GM23338 (cell line): ENCODE data around the gene FRY. TPM values are rescaled to one million over a fixed set of nuclear protein-coding genes. Genes with fewer than 3 reads are reported as not detected.
"Not testable (repeated sequence)": the region's sequence is repeated elsewhere in the genome, so short reads cannot be mapped to it uniquely, and the experiment has no call there.

ENCODE experiments used
- ATAC-seq: fragments of 200-7000 bp; cut with Tn5 transposase; 3 replicates; pipeline ENCODE4 v1.9.1; 2020
- DNase-seq: peaks from one replicate; pipeline ENCODE4 v3.0.0-alpha.2; 2015; ENCODE audit warnings: low spot score
- H2AFZ ChIP-seq: fragments of 200-600 bp; sonication (generic); 2 replicates; pipeline ENCODE4 v1.8.0; 2016; ENCODE audit warnings: antibody characterized with exemption, mild to moderate bottlenecking, moderate library complexity
- H3F3A ChIP-seq: fragments of 200-600 bp; sonication (generic); replicated peaks from 2 replicates; pipeline ENCODE4 v1.8.0; 2017; ENCODE audit warnings: antibody characterized with exemption, mixed run types, low read depth
- H3K27ac ChIP-seq: fragments of 200-600 bp; sonication (generic); 2 replicates; pipeline ENCODE4 v1.6.1; 2016; ENCODE audit warnings: low read depth
- H3K27me3 ChIP-seq: fragments of 200-600 bp; sonication (generic); 2 replicates; pipeline ENCODE4 v1.8.0; 2016; ENCODE audit warnings: mild to moderate bottlenecking, mixed run types, moderate library complexity; ENCODE audit not compliant: insufficient read depth
- H3K36me3 ChIP-seq: fragments of 200-600 bp; sonication (generic); 2 replicates; pipeline ENCODE4 v1.8.0; 2016; ENCODE audit warnings: mild to moderate bottlenecking; ENCODE audit not compliant: insufficient read depth
- H3K4me1 ChIP-seq: fragments of 200-600 bp; sonication (generic); 2 replicates; pipeline ENCODE4 v1.8.0; 2016; ENCODE audit warnings: mild to moderate bottlenecking, moderate library complexity; ENCODE audit not compliant: insufficient read depth
- H3K4me2 ChIP-seq: fragments of 200-600 bp; sonication (generic); 2 replicates; pipeline ENCODE4 v1.7.1; 2017; ENCODE audit warnings: mixed run types
- H3K4me3 ChIP-seq: fragments of 200-600 bp; sonication (generic); 2 replicates; pipeline ENCODE4 v1.6.1; 2016; ENCODE audit warnings: mixed run types
- H3K79me2 ChIP-seq: fragments of 200-600 bp; sonication (generic); replicated peaks from 2 replicates; pipeline ENCODE4 v1.8.0; 2017; ENCODE audit warnings: mild to moderate bottlenecking; ENCODE audit not compliant: insufficient read depth
- H3K9me2 ChIP-seq: fragments of 200-600 bp; sonication (generic); 2 replicates; pipeline ENCODE4 v1.8.0; 2017; ENCODE audit not compliant: insufficient read depth
- H4K20me1 ChIP-seq: fragments of 200-600 bp; sonication (generic); replicated peaks from 2 replicates; pipeline ENCODE4 v1.8.0; 2017; ENCODE audit warnings: mild to moderate bottlenecking; ENCODE audit not compliant: insufficient read depth
- H3K27ac Mint-ChIP-seq: 2 replicates; pipeline ENCODE4 v1.8.0; 2020; ENCODE audit warnings: inconsistent platforms, mild to moderate bottlenecking, moderate library complexity, mixed read lengths
- H3K27me3 Mint-ChIP-seq: 3 replicates; pipeline ENCODE4 v1.8.0; 2022; ENCODE audit warnings: low read depth, mild to moderate bottlenecking, moderate library complexity, mixed read lengths, inconsistent platforms; ENCODE audit not compliant: insufficient read depth, poor library complexity
- H3K36me3 Mint-ChIP-seq: 3 replicates; pipeline ENCODE4 v1.8.0; 2021; ENCODE audit warnings: low read depth, mild to moderate bottlenecking, inconsistent platforms, moderate library complexity, mixed read lengths
- H3K4me1 Mint-ChIP-seq: 3 replicates; pipeline ENCODE4 v1.8.0; 2020; ENCODE audit warnings: mild to moderate bottlenecking, inconsistent platforms, mixed read lengths
- H3K4me3 Mint-ChIP-seq: 3 replicates; pipeline ENCODE4 v1.8.0; 2021; ENCODE audit warnings: moderate library complexity, mild to moderate bottlenecking, inconsistent platforms, mixed read lengths
- H3K9me3 Mint-ChIP-seq: 3 replicates; pipeline ENCODE4 v1.8.0; 2020; ENCODE audit warnings: moderate library complexity, mild to moderate bottlenecking, inconsistent platforms, mixed read lengths
- ETS1 ChIP-seq: IDR thresholded peaks from 2 replicates; pipeline ENCODE4 v1.6.1; 2016; ENCODE audit warnings: antibody characterized with exemption
- NANOG ChIP-seq: IDR thresholded peaks from 2 replicates; pipeline ENCODE4 v1.6.1; 2016; ENCODE audit warnings: antibody characterized with exemption, borderline replicate concordance
- POLR2AphosphoS5 ChIP-seq: IDR thresholded peaks from 2 replicates; pipeline ENCODE4 v1.6.1; 2016; ENCODE audit warnings: antibody characterized with exemption, low read depth
- ZNF331 ChIP-seq: fragments of 250-450 bp; sonication (Bioruptor Pico); IDR thresholded peaks from 2 replicates; pipeline ENCODE4 v1.5.0; 2020; ENCODE audit warnings: low read depth, mild to moderate bottlenecking, moderate library complexity
- polyA plus RNA-seq: library from polyadenylated mRNA; unstranded; fragments of >200 nt; fragmentation: Nextera tagmentation; extraction: Ambion mirVana; gene quantifications from 2 replicates; pipeline ENCODE4 v1.2.1, GENCODE V29; 2016
- total RNA-seq: library from RNA; depleted of rRNA; stranded (reverse); fragments of >200 nt; shearing (Covaris generic); gene quantifications from 2 replicates; pipeline ENCODE4 v1.2.3, GENCODE V29; 2014

FRY gene
- total and polyA plus RNA-seq, 2 experiments from 2014 or later: 2.4 to 10.1 TPM

GRCh38 chr13:31982540-31982939 is 49.0 kb upstream of the FRY start:
- Histone ChIP-seq H3K4me2 (no peak overlapping the region), H3K79me2 (no peaks in the 10 kb centered on the region), H3K4me3 (no peak overlapping the region), H3K27me3 (no peaks in the 10 kb centered on the region), H3K27ac (no peak overlapping the region), H2AFZ (no peak overlapping the region), H3K36me3 (no peaks in the 10 kb centered on the region), H3F3A (no peaks in the 10 kb centered on the region), H3K9me2 (no peaks in the 10 kb centered on the region; the same call in 1 of the 2 replicates), H3K4me1 (no peaks in the 10 kb centered on the region), H4K20me1 (no peaks in the 10 kb centered on the region)
- H3K27ac Mint-ChIP-seq: no peak overlapping the region
- no peak for ATAC-seq
- DNase-seq: no peak
- H3K4me3 Mint-ChIP-seq: no peak overlapping the region
- no peaks in the 10 kb centered on the region for H3K36me3 Mint-ChIP-seq
- H3K4me1 Mint-ChIP-seq: no peaks in the 10 kb centered on the region
- no peaks in the 10 kb centered on the region for H3K27me3 Mint-ChIP-seq
- peaks cover 2% of the 10 kb centered on the region; the same call in 2 of the 3 replicates for H3K9me3 Mint-ChIP-seq
- TF ChIP-seq NANOG: no peak
- TF ChIP-seq ZNF331 (CRISPR knock-in tag): no peak
- TF ChIP-seq POLR2AphosphoS5: no peak
- TF ChIP-seq ETS1: no peak

DNA sequence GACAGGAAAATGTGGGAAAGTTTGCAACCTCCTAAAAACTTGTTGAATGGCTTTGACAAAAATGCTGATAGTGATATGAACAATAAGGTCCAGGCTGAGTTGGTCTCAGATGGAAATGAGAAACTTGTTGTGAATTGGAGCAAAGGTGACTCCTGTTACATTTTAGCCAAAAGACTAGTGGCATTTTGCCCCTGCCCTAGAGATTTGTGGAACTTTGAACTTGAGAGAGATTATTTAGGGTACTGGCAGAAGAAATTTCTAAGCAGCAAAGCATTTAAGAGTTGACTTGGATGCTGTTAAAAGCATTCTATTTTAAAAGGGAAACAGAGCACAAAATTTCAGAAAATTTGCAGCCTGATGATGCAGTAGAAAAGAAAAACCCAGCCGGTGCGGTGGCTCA is 47.9 kb upstream of the FRY start:
- not testable (repeated sequence) for H3F3A ChIP-seq, H3K9me3 Mint-ChIP-seq, H3K27me3 ChIP-seq, H3K4me2 ChIP-seq, ATAC-seq, H2AFZ ChIP-seq, H3K79me2 ChIP-seq, H3K27ac ChIP-seq, H3K9me2 ChIP-seq, H3K27ac Mint-ChIP-seq, H3K4me1 Mint-ChIP-seq, H4K20me1 ChIP-seq, H3K4me3 Mint-ChIP-seq, DNase-seq, H3K27me3 Mint-ChIP-seq, H3K36me3 Mint-ChIP-seq, H3K4me1 ChIP-seq, H3K4me3 ChIP-seq, H3K36me3 ChIP-seq

DNA sequence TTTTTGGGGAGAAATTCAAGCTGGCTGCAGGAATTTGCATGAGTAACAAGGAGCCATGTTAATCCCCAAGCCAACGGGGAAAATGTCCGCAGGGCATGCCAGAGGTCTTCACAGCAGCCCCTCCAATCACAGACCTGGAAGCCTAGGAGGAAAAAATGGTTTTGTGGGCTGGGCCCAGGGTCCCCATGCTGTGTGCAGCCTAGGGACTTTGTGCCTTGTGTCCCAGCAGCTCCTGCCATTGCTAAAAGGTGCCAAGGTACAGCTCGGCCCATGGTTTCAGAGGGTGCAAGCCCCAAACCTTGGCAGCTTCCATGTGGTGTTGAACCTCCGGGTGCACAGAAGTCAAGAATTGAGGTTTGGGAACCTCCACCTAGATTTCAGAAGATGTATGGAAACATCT is 47.2 kb upstream of the FRY start:
- ATAC-seq, H3K27ac ChIP-seq, H3K9me3 Mint-ChIP-seq, H3K4me3 Mint-ChIP-seq, H3K9me2 ChIP-seq, H3K4me1 Mint-ChIP-seq, H2AFZ ChIP-seq, H3K4me2 ChIP-seq, H3K36me3 ChIP-seq, H3F3A ChIP-seq, H3K27me3 Mint-ChIP-seq, H3K36me3 Mint-ChIP-seq, H3K79me2 ChIP-seq, H3K27me3 ChIP-seq, H4K20me1 ChIP-seq, DNase-seq, H3K27ac Mint-ChIP-seq, H3K4me3 ChIP-seq, H3K4me1 ChIP-seq: not testable (repeated sequence)
